Measurements from ENCODE around the gene PRSS8. TPM values are rescaled to one million over a fixed set of nuclear protein-coding genes. Genes with fewer than 3 reads are reported as not detected.
A peak's percentile ranks its signal among the peaks of the same experiment; 100 is the strongest.

The PRSS8 gene
- total and polyA plus RNA-seq, 2 donors (not counting 3 experiments of a cell fraction or from before 2014, with no cell fraction given): 0.12 TPM; not detected in 1

GRCh38 chr16:31084584-31085302, 50.8 kb downstream of the PRSS8 start:
- Histone ChIP-seq H3K9me1 (replicated peaks; ENCODE audit: control insufficient read depth, extremely low read depth, insufficient read depth, low read length) (no peaks in the 10 kb centered on the region), H3K9me3 (replicated peaks; ENCODE audit: control insufficient read depth, insufficient read depth, low read length) (no peaks in the 10 kb centered on the region), H3K4me1 (ENCODE audit: control insufficient read depth, extremely low read depth, insufficient read depth, low read length) (no peaks in the 10 kb centered on the region), H3K9ac (replicated peaks; ENCODE audit: extremely low read depth, insufficient read depth, low read length) (no peak overlapping the region), H3K4me3 (replicated peaks in 1 of 3; ENCODE audit: insufficient read depth in 1 of 3, low read depth in 1 of 3, low read length in 3 of 3) (no peak overlapping the region), H3K27ac (ENCODE audit: insufficient read depth, low read depth, low read length) (no peak overlapping the region), H3K4me2 (ENCODE audit: insufficient read depth, low read length) (no peak overlapping the region), H3K27me3 (ENCODE audit: control insufficient read depth in 2 of 2, insufficient read depth in 2 of 2, low read length in 2 of 2) (no peaks in the 10 kb centered on the region), H2AFZ (ENCODE audit: low read depth, low read length) (no peak overlapping the region), H3K36me3 (ENCODE audit: control insufficient read depth in 2 of 2, extremely low read depth in 1 of 2, insufficient read depth in 2 of 2, low read length in 2 of 2) (peaks cover 0 to 17% of the 10 kb centered on the region in 2 experiments), H4K20me1 (replicated peaks; ENCODE audit: control insufficient read depth, extremely low read depth, insufficient read depth, low read length) (no peaks in the 10 kb centered on the region), H3K79me2 (ENCODE audit: control insufficient read depth, insufficient read depth, low read length) (no peaks in the 10 kb centered on the region)
- FAIRE-seq (no peak), DNase-seq (ENCODE audit: low read depth, low spot score) (no peak)
- BruUV-seq (replicated peaks): no TSS peak
- TF ChIP-seq POLR2AphosphoS5 (IDR thresholded peaks at IDR 0.05; ENCODE audit: insufficient read depth, low read depth, low read length): peak; percentile 20
- TF ChIP-seq POLR2A (IDR thresholded peaks at IDR 0.05; ENCODE audit: low read depth, low read length): no peak
- dilution Hi-C loops (cut with MboI; ENCODE audit: extremely low pct_ligation_motif_present, low sequenced_read_pairs) (no loop called here), intact Hi-C loops (cut with micrococcal nuclease) (no loop called here)
- ChIA-PET CTCF (interaction anchor here (1.5 to 1.8 kb wide), 2 partner anchors 16 to 100 kb away, joined by 3 to 5 read pairs; partner anchors contain the start of gene HSD3B7), POLR2A (interaction anchor here (0.5 to 1.9 kb wide), 3 partner anchors 11 to 68 kb away, joined by 3 to 6 read pairs (median 5); partner anchors contain the start of genes ZNF646 and ZNF668)

- ChIA-PET POLR2A (interaction anchor here (1.9 kb wide), 1 partner anchor 10 kb away, joined by 6 read pairs; the partner anchor contains the start of genes ZNF646 and ZNF668), CTCF (interaction anchor here (1.0 to 1.5 kb wide), 2 partner anchors 10 to 16 kb away, joined by 3 read pairs; partner anchors contain the start of genes ZNF646 and ZNF668)
- no peaks in the 10 kb centered on the region for H3K4me1 ChIP-seq (ENCODE audit: control insufficient read depth, extremely low read depth, insufficient read depth, low read length)
- H3K9ac ChIP-seq (replicated peaks; ENCODE audit: extremely low read depth, insufficient read depth, low read length): no peak overlapping the region
- FAIRE-seq: no peak
- no peak for DNase-seq (ENCODE audit: low read depth, low spot score)
- H4K20me1 ChIP-seq (replicated peaks; ENCODE audit: control insufficient read depth, extremely low read depth, insufficient read depth, low read length): no peaks in the 10 kb centered on the region
- H3K27ac ChIP-seq (ENCODE audit: insufficient read depth, low read depth, low read length): no peak overlapping the region
- BruUV-seq (replicated peaks): no TSS peak
- no peak for TF ChIP-seq FOS (IDR thresholded peaks at IDR 0.05; ENCODE audit: borderline replicate concordance, insufficient read depth, low read length)
- no peak for TF ChIP-seq CTCF (IDR thresholded peaks at IDR 0.05; ENCODE audit: extremely low read depth in 1 of 2, insufficient read depth in 1 of 2, low read depth in 1 of 2, low read length in 2 of 2)
- intact Hi-C loops (cut with micrococcal nuclease) (no loop called here), dilution Hi-C loops (cut with MboI; ENCODE audit: extremely low pct_ligation_motif_present, low sequenced_read_pairs) (no loop called here)
- H3K27me3 ChIP-seq (ENCODE audit: control insufficient read depth in 2 of 2, insufficient read depth in 2 of 2, low read length in 2 of 2): no peaks in the 10 kb centered on the region
- H3K9me1 ChIP-seq (replicated peaks; ENCODE audit: control insufficient read depth, extremely low read depth, insufficient read depth, low read length): no peaks in the 10 kb centered on the region
- H2AFZ ChIP-seq (ENCODE audit: low read depth, low read length): no peak overlapping the region
- no peak overlapping the region for H3K4me2 ChIP-seq (ENCODE audit: insufficient read depth, low read length)
- H3K79me2 ChIP-seq (ENCODE audit: control insufficient read depth, insufficient read depth, low read length): peaks cover 2% of the 10 kb centered on the region
- H3K36me3 ChIP-seq (ENCODE audit: control insufficient read depth in 2 of 2, extremely low read depth in 1 of 2, insufficient read depth in 2 of 2, low read length in 2 of 2): peaks cover 0 to 21% of the 10 kb centered on the region in 2 experiments
- no peak overlapping the region for H3K4me3 ChIP-seq (replicated peaks in 1 of 3; ENCODE audit: insufficient read depth in 1 of 3, low read depth in 1 of 3, low read length in 3 of 3)
- no peaks in the 10 kb centered on the region for H3K9me3 ChIP-seq (replicated peaks; ENCODE audit: control insufficient read depth, insufficient read depth, low read length)
Measured at GRCh38 chr16:31083981-31084380, 51.5 kb downstream of the PRSS8 start.

Data from endothelial cell of umbilical vein (primary cell).